HL-60 (cell line): ENCODE results near the gene ARHGAP10.

Experiments
- CTCF ChIP-seq: IDR thresholded peaks from one replicate; pipeline ENCODE4 v1.5.1; 2011; ENCODE audit warnings: low read length, control low read depth, inconsistent platforms; ENCODE audit not compliant: insufficient read depth
- GABPA ChIP-seq: IDR thresholded peaks from 2 replicates; pipeline ENCODE4 v1.6.1; 2012; ENCODE audit warnings: low read depth
- POLR2AphosphoS5 ChIP-seq: IDR thresholded peaks from 2 replicates; pipeline ENCODE4 v1.6.1; 2012; ENCODE audit warnings: low read depth

- TF ChIP-seq POLR2AphosphoS5 (no peak), CTCF (no peak), GABPA (no peak)
Observed at GRCh38 chr4:147791341-147791740, 59.5 kb downstream of the ARHGAP10 start.
